Stimulated activated CD4-positive, alpha-beta T cell treated with anti-CD3 and anti-CD28 coated beads, Interleukin-4, amount 100 ng/mL, for 4 hours (primary cell): Measurements from ENCODE around the gene ARHGEF6.
A peak's percentile ranks its signal among the peaks of the same experiment; 100 is the strongest.
"Not testable (repeated sequence)": the region's sequence is repeated elsewhere in the genome, so short reads cannot be mapped to it uniquely, and the experiment has no call there.

ENCODE experiments used
- DNase-seq, 2 experiments: peaks; one replicate each; pipeline ENCODE4 v3.0.0-alpha.2; 2020

Gene ARHGEF6

GRCh38 chrX:136783159-136783558 lies 2.4 kb upstream of the ARHGEF6 start:
- DNase-seq: no peak

DNA sequence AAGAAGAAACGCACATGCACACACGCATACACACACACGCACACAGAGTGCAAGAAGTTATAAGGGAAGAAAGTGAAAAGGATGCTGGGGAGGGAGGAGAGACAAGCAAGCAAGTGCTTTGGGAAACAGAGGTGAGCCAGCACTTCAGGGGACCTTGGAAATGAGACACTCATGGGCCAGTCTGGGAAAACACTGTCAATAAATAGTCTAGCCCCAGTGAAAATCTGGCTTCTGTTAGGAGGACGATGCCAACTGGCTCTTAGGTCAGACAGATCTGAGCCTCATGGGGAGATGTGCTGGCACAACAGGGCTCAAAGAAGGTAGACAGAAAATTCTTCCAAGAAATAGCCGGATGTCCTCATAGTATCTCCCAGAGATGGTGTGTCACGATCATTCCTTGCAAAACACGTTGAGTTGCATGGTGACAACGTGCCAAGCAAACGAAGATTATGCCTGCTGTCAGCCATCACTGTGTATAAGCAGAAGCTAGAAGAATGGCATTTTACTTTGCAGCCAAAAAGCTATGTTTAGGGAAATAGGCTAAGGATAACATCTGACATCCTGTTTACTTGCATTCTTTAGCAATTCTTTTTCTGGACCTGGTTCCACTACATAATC lies 557 bp upstream of the ARHGEF6 start:
- no peak for DNase-seq

- DNase-seq: no peak
Measured at GRCh38 chrX:136780241-136780640, 491 bp downstream of the ARHGEF6 start.

- DNase-seq: no peak
Measured at GRCh38 chrX:136779346-136779781, 1.4 kb downstream of the ARHGEF6 start.

GRCh38 chrX:136778916-136779315 lies 1.8 kb downstream of the ARHGEF6 start:
- no peak for DNase-seq

DNA sequence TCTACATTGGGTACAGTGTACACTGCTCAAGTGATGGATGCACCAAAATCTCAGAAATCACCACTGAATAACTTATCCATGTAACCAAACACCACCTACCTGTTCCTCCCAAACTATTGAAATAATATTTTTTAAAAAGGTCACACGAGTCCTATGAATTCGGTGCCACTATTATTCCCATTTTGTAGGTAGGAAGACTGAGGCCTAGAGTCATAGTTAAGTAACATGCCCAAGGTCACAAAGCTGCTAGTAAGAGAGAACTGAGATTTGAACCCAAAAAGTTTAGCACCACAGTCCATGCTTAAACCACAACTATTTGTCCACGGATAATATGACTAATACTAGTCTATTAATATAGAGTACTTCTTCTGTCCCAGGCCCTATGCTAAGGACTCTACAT lies 2.7 kb downstream of the ARHGEF6 start:
- DNase-seq: no peak

DNA sequence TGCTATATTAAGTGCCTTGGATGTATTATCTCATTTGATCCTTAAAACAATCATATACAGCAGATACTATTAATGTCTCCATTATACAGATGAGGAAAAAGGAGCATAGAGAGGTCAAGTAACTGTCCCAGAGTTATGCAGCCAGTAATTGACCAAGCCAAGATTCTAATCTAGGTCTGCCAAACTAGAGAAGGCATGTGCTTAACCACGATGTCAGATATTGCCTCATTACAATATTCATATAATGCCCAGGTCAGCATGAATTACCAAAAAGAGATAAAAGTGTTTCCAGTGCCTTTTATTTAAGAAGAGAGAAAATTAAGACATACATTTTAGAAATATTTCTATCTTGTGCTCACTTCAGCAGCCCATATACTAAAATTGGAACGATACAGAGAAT lies 7.1 kb downstream of the ARHGEF6 start:
- DNase-seq: no peak

GRCh38 chrX:136771869-136772268 lies 8.9 kb downstream of the ARHGEF6 start:
- DNase-seq: not testable (repeated sequence)

DNA sequence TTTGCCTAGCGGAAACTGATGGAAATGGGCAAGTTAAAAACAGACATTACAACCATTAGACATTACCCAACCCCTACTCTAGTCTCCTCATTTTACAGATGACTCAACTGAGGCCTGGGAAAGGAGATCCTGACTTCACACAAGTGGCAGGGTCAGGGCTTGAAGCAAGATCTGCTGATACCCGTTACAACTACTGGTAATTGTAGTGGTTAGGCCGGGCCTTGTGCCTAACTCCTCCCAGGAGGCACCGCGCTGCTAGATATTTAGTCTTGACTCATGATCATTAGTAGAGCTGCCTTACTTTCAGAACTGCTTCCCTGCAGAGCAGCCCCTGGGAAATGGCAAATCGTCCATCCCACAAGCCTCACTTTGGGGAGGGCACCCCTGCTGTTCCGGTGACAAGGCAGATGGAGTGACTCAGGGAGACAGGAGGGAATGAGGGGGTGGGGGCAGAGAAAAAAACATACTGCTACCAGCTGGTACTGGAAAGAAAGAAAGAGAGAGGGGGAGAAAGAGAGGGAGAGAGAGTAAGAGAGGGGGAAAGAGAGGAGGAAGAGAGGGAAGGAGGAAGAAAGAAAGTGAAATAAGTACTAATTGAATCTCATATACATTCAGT lies 12.2 kb downstream of the ARHGEF6 start:
- DNase-seq: peak; percentile 31 to 50

- peak; percentile 39 to 50 for DNase-seq
Measured at GRCh38 chrX:136767104-136767941, 13.4 kb downstream of the ARHGEF6 start.

DNA sequence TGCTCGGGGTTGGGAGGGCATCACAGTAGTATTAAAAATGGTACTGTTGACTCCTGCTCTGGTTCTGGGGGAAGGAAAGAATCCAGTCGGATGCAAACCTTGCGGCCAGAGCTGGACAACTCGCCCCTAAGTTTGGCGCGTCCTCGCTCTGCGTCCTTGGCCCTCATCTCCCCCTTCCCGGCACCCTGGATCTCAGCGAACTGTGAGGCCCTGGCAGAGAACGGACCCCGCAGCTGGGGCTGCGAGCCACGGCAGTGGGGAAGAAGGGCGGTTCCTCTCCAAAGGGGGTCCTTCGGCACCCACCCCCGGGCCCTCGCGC lies 14.0 kb downstream of the ARHGEF6 start:
- no peak for DNase-seq

DNA sequence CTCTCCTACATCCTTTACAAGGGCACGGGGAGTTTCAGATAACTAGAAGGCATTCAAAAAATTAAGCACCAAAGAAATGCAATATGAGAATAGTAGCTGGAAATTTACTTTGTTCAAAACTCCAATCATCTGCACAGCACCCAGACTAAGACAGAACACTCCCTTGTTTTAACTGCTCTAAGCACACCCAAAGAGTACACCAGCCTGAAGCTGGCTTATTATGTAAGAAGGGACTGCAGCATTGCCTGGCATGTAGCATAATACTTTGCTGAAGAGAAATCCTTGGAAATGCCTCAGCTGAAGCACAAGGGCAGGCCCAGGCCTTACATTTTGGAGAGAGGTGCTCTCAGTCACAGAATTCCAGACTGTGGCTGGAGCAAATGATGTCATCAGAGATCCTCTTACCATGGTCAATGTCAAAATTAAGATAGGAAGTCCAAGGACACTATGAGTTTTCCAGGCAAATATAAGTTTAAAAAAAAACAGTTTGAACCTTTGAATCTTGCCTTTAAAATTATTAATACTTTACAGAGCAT lies 14.8 kb downstream of the ARHGEF6 start:
- no peak for DNase-seq

GRCh38 chrX:136764206-136764605 lies 16.5 kb downstream of the ARHGEF6 start:
- no peak for DNase-seq

GRCh38 chrX:136762820-136763452 lies 17.8 kb downstream of the ARHGEF6 start:
- no peak for DNase-seq

- DNase-seq: no peak
Measured at GRCh38 chrX:136761421-136761820, 19.3 kb downstream of the ARHGEF6 start.

DNA sequence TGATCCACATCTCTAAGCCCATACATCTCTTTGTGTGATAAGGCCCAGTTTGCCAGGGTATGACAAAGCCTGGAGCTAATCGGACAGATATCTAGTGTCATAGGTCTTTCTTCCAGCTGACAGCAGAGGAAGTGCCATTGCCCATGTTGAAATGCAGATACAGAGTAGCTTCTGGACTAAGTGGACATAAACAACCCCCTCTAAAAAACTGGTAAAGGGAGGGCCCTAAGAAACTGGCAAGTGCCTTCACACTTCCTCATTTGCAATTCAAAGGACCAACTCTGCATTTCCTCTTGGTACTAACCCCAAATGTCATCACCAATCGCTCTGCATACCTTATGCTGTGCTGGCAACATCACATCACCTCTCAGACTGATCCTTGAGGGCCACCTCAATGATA lies 20.8 kb downstream of the ARHGEF6 start:
- no peak for DNase-seq

DNA sequence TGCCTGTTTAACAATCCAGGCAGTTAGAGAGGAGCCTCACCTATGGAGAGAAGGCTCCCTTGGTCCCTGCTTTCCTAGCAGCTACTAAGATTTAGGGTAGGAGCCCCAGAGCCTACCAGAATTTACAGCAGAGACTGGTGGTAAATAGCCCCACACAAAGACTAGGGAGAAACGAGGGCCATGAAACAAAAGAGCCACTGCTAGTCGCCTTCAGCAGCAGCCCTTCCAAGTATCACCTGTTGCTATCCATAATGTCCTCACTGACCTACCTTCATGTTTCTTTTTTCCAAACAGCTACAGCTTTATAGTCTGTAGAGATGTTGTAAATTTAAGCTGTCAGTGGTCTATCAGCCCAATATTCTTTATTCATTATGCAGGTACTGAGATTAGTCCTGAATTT lies 25.3 kb downstream of the ARHGEF6 start:
- no peak for DNase-seq

- DNase-seq: peak in 1 of 2 experiments; percentile 8
Measured at GRCh38 chrX:136754651-136755050, 26.1 kb downstream of the ARHGEF6 start.

DNA sequence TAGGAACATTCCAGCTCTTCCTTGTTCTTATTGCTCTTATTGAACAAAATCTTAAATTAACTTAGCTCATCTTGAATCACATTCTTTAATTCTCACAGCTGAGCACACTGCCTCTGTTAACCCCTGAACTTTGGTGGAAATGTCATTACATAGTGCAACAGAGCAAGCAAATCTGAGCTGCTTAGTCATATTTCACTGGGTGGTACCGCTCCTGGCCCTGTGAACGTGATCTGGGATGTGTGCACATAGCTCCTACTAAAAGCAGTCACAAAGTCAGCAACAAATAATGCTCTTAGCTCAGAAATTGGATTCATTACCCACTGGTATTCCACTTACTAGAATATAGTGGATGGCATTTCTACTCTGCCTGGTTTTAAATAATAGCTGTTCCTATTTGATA lies 27.9 kb downstream of the ARHGEF6 start:
- no peak for DNase-seq

DNA sequence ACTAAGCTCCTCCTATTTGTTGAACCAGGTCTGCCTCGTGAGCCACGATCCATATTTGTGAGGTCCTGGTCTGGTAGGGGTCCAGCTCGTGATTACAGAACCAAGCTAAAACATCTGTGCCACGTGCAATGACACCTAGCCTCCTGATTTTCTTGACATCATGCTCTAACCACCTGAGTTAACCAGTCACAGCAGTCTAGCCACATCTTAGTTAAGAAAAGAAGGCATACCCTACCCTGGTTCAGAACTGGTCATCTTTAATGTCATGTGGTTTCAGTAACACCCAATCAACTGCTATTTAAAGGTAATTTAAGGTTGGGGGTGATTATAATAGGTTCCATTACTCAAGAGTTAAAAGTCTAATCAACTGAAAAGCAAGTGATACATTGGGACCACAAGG lies 28.4 kb downstream of the ARHGEF6 start:
- no peak for DNase-seq

DNA sequence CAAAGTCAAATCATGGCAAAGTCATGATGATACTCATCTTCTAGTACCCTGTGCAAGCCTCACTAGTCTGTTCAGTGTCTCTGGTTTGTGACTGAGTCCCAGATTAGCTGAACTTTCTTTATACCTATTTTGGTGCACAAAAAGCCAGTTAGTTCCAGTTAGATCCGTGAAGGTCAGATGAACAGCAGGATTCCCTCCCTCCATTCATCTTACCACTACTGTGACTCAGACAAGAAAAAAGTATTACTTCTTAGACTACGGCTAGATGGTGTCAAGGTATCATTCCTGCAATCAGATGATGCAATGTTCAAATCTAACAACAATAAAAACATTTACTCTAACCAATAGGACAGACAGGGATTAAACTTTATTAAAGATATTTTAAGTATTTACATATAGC lies 30.4 kb downstream of the ARHGEF6 start:
- no peak for DNase-seq

DNA sequence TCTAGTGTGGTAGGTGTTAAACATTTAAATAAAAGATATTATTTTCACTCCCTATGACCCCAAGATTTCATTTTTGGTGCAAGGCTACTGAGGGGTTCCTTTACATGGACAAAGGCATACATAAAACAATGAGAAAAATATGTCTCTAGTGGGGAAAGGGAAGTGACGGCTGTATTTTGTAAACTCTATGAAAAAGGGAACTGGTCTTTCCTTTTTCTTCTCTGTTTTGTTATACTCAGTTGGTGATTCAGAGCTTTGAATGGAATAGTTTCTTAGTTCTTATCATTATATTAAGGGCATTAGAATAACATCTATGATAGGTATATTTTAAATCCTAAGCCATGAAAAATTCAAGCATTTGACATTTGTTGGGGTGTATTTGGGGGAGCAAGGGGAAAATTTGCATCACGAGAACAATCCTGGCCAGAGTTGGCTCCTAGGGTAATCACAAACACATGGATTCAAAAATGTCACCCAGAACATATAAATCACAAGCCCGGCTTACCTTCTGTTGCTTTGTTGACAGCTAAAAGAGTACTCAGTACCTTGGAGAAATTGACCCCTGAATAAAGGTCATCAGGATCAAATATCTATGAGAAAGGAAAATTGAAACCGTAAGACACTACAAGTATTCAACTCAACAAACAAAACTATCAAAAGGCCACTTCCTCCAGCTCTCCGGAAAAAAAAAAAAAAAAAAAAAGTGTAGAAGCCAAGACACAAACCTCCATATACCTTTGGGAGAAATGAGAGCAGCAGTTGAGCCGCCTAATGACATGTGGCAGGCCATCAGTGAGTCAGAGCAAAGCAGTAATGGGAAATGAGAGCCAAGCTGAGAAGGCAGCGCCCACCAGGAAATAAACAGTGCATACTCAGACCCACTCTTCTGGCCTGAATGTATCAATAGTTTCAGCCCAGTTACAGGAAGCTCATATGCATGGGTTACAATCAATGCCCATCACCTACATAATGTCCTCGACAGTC lies 33.4 kb downstream of the ARHGEF6 start:
- DNase-seq: peak in 1 of 2 experiments; percentile 32
